Breast epithelium (tissue), 3 donors: ENCODE results near the gene CENPP.

ENCODE experiments used
- CTCF ChIP-seq, 3 donors: fragments of 450-650 bp; IDR thresholded peaks; one replicate each; pipeline ENCODE4 v1.5.1; 2016 to 2017; ENCODE audit warnings: antibody characterized with exemption in 3 of 3, mild to moderate bottlenecking in 3 of 3, moderate library complexity in 3 of 3
- POLR2AphosphoS5 ChIP-seq, 3 donors: sonication (generic); formaldehyde crosslinking; IDR thresholded peaks; one replicate each; pipeline ENCODE4 v1.6.1; 2017; ENCODE audit warnings: antibody characterized with exemption in 3 of 3

- no peak for TF ChIP-seq CTCF (IDR thresholded peaks at IDR 0.05)
- no peak for TF ChIP-seq POLR2AphosphoS5 (IDR thresholded peaks at IDR 0.05)
Observed at GRCh38 chr9:92480291-92480771, 154.6 kb downstream of the CENPP start.
